ENCODE results near the gene SSBP2.

DNA sequence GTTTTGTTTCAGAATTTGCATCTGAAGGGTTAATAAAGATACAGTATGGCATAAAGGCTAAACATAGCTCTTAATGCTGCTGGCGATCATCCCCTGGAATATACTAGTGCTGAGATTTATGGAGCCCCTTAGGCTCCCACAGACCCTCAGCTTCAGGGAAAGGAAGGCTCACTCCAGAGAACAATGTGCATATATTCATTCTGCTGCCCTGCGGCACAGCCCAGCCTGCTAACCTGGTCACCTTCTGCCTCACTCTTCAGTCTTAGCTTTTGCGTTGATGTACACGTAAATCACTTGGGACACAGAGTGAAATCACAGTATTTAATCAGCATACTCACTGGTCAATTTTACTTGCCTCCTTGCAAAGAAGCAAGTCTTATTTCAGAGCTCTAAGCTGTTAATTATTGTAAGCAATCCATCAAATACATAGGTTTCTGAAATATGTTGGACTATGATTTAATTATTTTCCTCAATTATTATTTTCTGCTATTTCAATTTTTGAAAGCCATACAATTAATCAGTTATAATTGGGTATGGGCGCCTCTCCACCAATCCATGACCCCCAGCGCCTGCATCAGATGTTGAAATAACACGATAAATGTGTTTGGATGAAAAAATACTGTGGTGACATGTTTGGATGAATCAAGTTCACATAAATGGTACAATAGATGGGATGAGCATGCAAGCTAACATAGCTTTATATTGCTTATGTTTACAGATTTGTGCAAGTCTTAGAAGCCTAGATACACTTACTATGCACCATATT is 345.6 kb downstream of the SSBP2 start:
- TF ChIP-seq CTCF (IDR thresholded peaks at IDR 0.05): no peak
- TF ChIP-seq POLR2A (IDR thresholded peaks at IDR 0.05): no peak
- no peak for TF ChIP-seq EP300 (IDR thresholded peaks at IDR 0.05)
